Mucosa of rectum (tissue), 2 donors: ENCODE data around the gene FGF19.

Experiments used
- H3K27ac ChIP-seq, 2 donors: one replicate each; pipeline ENCODE4 v1.7.0; 2013; ENCODE audit warnings: inconsistent platforms in 2 of 2, low read depth in 2 of 2, low read length in 2 of 2
- H3K27me3 ChIP-seq, 2 donors: one replicate each; pipeline ENCODE4 v1.7.0; 2013; ENCODE audit warnings: low read length in 2 of 2; ENCODE audit not compliant: control insufficient read depth in 2 of 2, insufficient read depth in 2 of 2
- H3K36me3 ChIP-seq, 2 donors: one replicate each; pipeline ENCODE4 v1.7.0; 2013; ENCODE audit warnings: low read length in 2 of 2; ENCODE audit not compliant: control insufficient read depth in 2 of 2, insufficient read depth in 2 of 2
- H3K4me1 ChIP-seq, 2 donors: one replicate each; pipeline ENCODE4 v1.7.0; 2013; ENCODE audit warnings: low read length in 2 of 2, mild to moderate bottlenecking in 1 of 2; ENCODE audit not compliant: control insufficient read depth in 2 of 2, insufficient read depth in 2 of 2
- H3K4me3 ChIP-seq, 2 donors: one replicate each; pipeline ENCODE4 v1.7.0; 2013; ENCODE audit warnings: low read length in 2 of 2
- H3K9ac ChIP-seq, 2 donors: one replicate each; pipeline ENCODE4 v1.7.0; 2013; ENCODE audit warnings: low read length in 2 of 2, low read depth in 1 of 2, mild to moderate bottlenecking in 1 of 2
- H3K9me3 ChIP-seq, 2 donors: one replicate each; pipeline ENCODE4 v1.7.0; 2013; ENCODE audit warnings: low read length in 2 of 2; ENCODE audit not compliant: control insufficient read depth in 2 of 2
- donor health status: healthy.
- donor health status: Normal muscosa, but diverticular disease.

Gene FGF19

GRCh38 chr11:69718912-69719311 is 15.1 kb upstream of the FGF19 start:
- Histone ChIP-seq H3K27ac (no peak overlapping the region), H3K9me3 (no peaks in the 10 kb centered on the region), H3K4me1 (peaks cover 0 to 4% of the 10 kb centered on the region in 2 donors), H3K27me3 (peaks cover 8 to 28% of the 10 kb centered on the region in 2 donors), H3K9ac (no peak overlapping the region), H3K4me3 (no peak overlapping the region), H3K36me3 (no peaks in the 10 kb centered on the region)

- H3K9ac ChIP-seq = no peak overlapping the region
- peaks cover 0 to 4% of the 10 kb centered on the region in 2 donors for H3K4me1 ChIP-seq
- peaks cover 8 to 28% of the 10 kb centered on the region in 2 donors for H3K27me3 ChIP-seq
- H3K27ac ChIP-seq = no peak overlapping the region
- H3K36me3 ChIP-seq = no peaks in the 10 kb centered on the region
- no peaks in the 10 kb centered on the region for H3K9me3 ChIP-seq
- no peak overlapping the region for H3K4me3 ChIP-seq
Measured at GRCh38 chr11:69718147-69718546, 14.3 kb upstream of the FGF19 start.

- no peaks in the 10 kb centered on the region for H3K9me3 ChIP-seq
- H3K27me3 ChIP-seq = peaks cover 5 to 25% of the 10 kb centered on the region in 2 donors
- no peaks in the 10 kb centered on the region for H3K36me3 ChIP-seq
- no peak overlapping the region for H3K27ac ChIP-seq
- no peak overlapping the region for H3K9ac ChIP-seq
- H3K4me1 ChIP-seq = peaks cover 2 to 4% of the 10 kb centered on the region in 2 donors
- H3K4me3 ChIP-seq = no peak overlapping the region
Measured at GRCh38 chr11:69716891-69717747, 13.3 kb upstream of the FGF19 start.

GRCh38 chr11:69716099-69716498 is 12.3 kb upstream of the FGF19 start:
- Histone ChIP-seq H3K9me3 (no peaks in the 10 kb centered on the region), H3K9ac (no peak overlapping the region), H3K27ac (no peak overlapping the region), H3K4me3 (no peak overlapping the region), H3K36me3 (no peaks in the 10 kb centered on the region), H3K27me3 (peaks cover 4 to 22% of the 10 kb centered on the region in 2 donors), H3K4me1 (peaks cover 0 to 2% of the 10 kb centered on the region in 2 donors)

GRCh38 chr11:69715446-69715845 is 11.6 kb upstream of the FGF19 start:
- peaks cover 4 to 22% of the 10 kb centered on the region in 2 donors for H3K27me3 ChIP-seq
- H3K36me3 ChIP-seq = no peaks in the 10 kb centered on the region
- H3K9me3 ChIP-seq = no peaks in the 10 kb centered on the region
- H3K9ac ChIP-seq = no peak overlapping the region
- no peak overlapping the region for H3K4me3 ChIP-seq
- peaks cover 0 to 2% of the 10 kb centered on the region in 2 donors for H3K4me1 ChIP-seq
- no peak overlapping the region for H3K27ac ChIP-seq

GRCh38 chr11:69711822-69712801 is 8.3 kb upstream of the FGF19 start:
- peaks cover 0 to 5% of the 10 kb centered on the region in 2 donors for H3K27me3 ChIP-seq
- no peaks in the 10 kb centered on the region for H3K9me3 ChIP-seq
- no peak overlapping the region for H3K4me3 ChIP-seq
- H3K4me1 ChIP-seq = peaks cover 0 to 6% of the 10 kb centered on the region in 2 donors
- H3K9ac ChIP-seq = no peak overlapping the region
- H3K27ac ChIP-seq = no peak overlapping the region
- H3K36me3 ChIP-seq = no peaks in the 10 kb centered on the region

- Histone ChIP-seq H3K4me3 (no peak overlapping the region), H3K27me3 (peaks cover 5 to 16% of the 10 kb centered on the region in 2 donors), H3K9ac (no peak overlapping the region), H3K36me3 (no peaks in the 10 kb centered on the region), H3K9me3 (no peaks in the 10 kb centered on the region), H3K4me1 (peaks cover 19 to 26% of the 10 kb centered on the region in 2 donors), H3K27ac (no peak overlapping the region)
Measured at GRCh38 chr11:69708736-69709401, 5.0 kb upstream of the FGF19 start.

- no peaks in the 10 kb centered on the region for H3K9me3 ChIP-seq
- H3K36me3 ChIP-seq = no peaks in the 10 kb centered on the region
- peak overlapping the region in 1 of 2 donors; percentile 48 for H3K4me3 ChIP-seq
- H3K4me1 ChIP-seq = peaks cover 19 to 24% of the 10 kb centered on the region in 2 donors
- H3K27me3 ChIP-seq = peaks cover 16 to 20% of the 10 kb centered on the region in 2 donors
- H3K9ac ChIP-seq = no peak overlapping the region
- no peak overlapping the region for H3K27ac ChIP-seq
Measured at GRCh38 chr11:69707176-69707575, 3.4 kb upstream of the FGF19 start.

GRCh38 chr11:69705901-69706787 is 2.3 kb upstream of the FGF19 start:
- Histone ChIP-seq H3K4me1 (peaks cover 19 to 24% of the 10 kb centered on the region in 2 donors), H3K9ac (no peak overlapping the region), H3K27ac (no peak overlapping the region), H3K36me3 (no peaks in the 10 kb centered on the region), H3K27me3 (peaks cover 22 to 24% of the 10 kb centered on the region in 2 donors), H3K9me3 (no peaks in the 10 kb centered on the region), H3K4me3 (peak overlapping the region; percentile 26 to 51)
